Measurements from ENCODE around the gene TMPRSS11D.

The TMPRSS11D gene

GRCh38 chr4:67776746-67777145 is 107.1 kb downstream of the TMPRSS11D start:
- Histone ChIP-seq H3K79me2 (ENCODE audit: low read length) (no peaks in the 10 kb centered on the region), H3K9ac (ENCODE audit: low read length) (no peak overlapping the region), H4K20me1 (ENCODE audit: insufficient read depth, low read length) (no peaks in the 10 kb centered on the region), H3K4me1 (ENCODE audit: low read length) (no peaks in the 10 kb centered on the region), H2AFZ (ENCODE audit: low read depth, low read length) (no peak overlapping the region), H3K27me3 (ENCODE audit: low read depth, low read length) (no peaks in the 10 kb centered on the region), H3K4me3 (ENCODE audit: low read length) (no peak overlapping the region), H3K36me3 (replicated peaks; ENCODE audit: low read depth, low read length) (no peaks in the 10 kb centered on the region), H3K27ac (ENCODE audit: low read length) (no peak overlapping the region), H3K9me3 (ENCODE audit: insufficient read depth, low read length) (no peaks in the 10 kb centered on the region), H3K4me2 (ENCODE audit: low read length) (no peak overlapping the region)
- TF ChIP-seq CTCF (IDR thresholded peaks at IDR 0.05; ENCODE audit: low read depth, low read length) (no peak), EZH2phosphoT487 (IDR thresholded peaks at IDR 0.05; ENCODE audit: low read depth) (no peak)

All from OCI-LY3 (cell line).